Neutrophil (primary cell): ENCODE results near the gene ZMYM2.

Experiments
- H3K27ac ChIP-seq: fragments of 200-600 bp; sonication (generic); 2 replicates; pipeline ENCODE4 v1.5.1; 2016; ENCODE audit warnings: mild to moderate bottlenecking, moderate library complexity
- H3K27me3 ChIP-seq: fragments of 200-600 bp; sonication (generic); 2 replicates; pipeline ENCODE4 v1.6.0; 2016; ENCODE audit warnings: mild to moderate bottlenecking
- H3K36me3 ChIP-seq: fragments of 200-600 bp; sonication (generic); 2 replicates; pipeline ENCODE4 v1.5.1; 2017
- H3K4me1 ChIP-seq, 2 experiments: fragments of 200-600 bp in 1 of 2; sonication (generic) in 1 of 2; 1 replicate in 1 of 2; 2 replicates in 1 of 2; pipeline versions ENCODE4 v1.5.1 to v1.6.1; 2013 to 2016; ENCODE audit warnings: low read depth in 1 of 2, low read length in 1 of 2, mild to moderate bottlenecking in 1 of 2, moderate library complexity in 1 of 2; ENCODE audit not compliant: control insufficient read depth in 1 of 2, insufficient read depth in 1 of 2
- H3K4me3 ChIP-seq, 2 experiments: fragments of 200-600 bp in 1 of 2; sonication (generic) in 1 of 2; 1 replicate in 1 of 2; 2 replicates in 1 of 2; pipeline ENCODE4 v1.5.1; 2013 to 2016; ENCODE audit warnings: low read depth in 1 of 2, low read length in 1 of 2, mild to moderate bottlenecking in 1 of 2, moderate library complexity in 1 of 2
- H3K9me3 ChIP-seq: fragments of 200-600 bp; sonication (generic); 2 replicates; pipeline ENCODE4 v1.5.1; 2016
- TF ChIP-seq, protein P1 (sequence below): fragments of 200-600 bp; sonication (generic); IDR thresholded peaks from 2 replicates; pipeline ENCODE4 v1.5.1; 2016; ENCODE audit warnings: antibody characterized with exemption

ZMYM2 gene

DNA sequence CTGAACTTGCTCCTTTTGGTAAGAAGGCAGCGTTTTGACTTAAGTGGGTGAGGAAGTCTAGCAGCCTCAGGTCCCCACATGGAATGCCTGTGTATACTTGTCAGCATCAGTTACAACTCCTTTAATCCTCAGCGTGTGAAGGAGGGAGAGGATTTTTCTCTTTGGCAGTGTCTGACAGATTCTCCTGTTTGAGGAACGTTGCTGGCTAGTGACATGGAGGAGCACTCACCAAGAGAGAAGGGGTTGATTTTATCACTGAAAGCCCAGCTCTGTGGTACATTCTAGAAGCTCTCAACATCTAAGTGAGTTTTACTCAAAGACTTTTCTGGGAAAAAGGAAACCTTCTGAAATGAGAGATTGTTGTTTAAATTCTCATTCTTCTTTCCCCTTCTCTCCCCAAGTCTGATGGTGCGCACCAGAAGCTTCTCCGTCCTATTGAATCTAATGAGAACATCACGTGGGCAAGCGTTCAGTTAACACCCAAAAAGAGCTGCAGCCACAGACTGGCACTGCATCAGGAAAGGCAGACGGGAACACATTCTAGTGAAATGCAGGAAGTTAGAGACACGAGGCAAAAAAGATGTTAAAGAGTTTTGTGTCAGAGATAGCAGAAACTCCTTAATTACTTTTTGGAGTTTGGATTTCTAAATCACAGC lies 144.1 kb downstream of the ZMYM2 start:
- no peaks in the 10 kb centered on the region for H3K9me3 ChIP-seq
- H3K4me3 ChIP-seq = no peak overlapping the region
- H3K27ac ChIP-seq = no peak overlapping the region
- no peaks in the 10 kb centered on the region for H3K4me1 ChIP-seq
- no peaks in the 10 kb centered on the region for H3K36me3 ChIP-seq
- peaks cover 32% of the 10 kb centered on the region for H3K27me3 ChIP-seq
- TF ChIP-seq, protein P1, sequence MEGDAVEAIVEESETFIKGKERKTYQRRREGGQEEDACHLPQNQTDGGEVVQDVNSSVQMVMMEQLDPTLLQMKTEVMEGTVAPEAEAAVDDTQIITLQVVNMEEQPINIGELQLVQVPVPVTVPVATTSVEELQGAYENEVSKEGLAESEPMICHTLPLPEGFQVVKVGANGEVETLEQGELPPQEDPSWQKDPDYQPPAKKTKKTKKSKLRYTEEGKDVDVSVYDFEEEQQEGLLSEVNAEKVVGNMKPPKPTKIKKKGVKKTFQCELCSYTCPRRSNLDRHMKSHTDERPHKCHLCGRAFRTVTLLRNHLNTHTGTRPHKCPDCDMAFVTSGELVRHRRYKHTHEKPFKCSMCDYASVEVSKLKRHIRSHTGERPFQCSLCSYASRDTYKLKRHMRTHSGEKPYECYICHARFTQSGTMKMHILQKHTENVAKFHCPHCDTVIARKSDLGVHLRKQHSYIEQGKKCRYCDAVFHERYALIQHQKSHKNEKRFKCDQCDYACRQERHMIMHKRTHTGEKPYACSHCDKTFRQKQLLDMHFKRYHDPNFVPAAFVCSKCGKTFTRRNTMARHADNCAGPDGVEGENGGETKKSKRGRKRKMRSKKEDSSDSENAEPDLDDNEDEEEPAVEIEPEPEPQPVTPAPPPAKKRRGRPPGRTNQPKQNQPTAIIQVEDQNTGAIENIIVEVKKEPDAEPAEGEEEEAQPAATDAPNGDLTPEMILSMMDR = no peak

DNA sequence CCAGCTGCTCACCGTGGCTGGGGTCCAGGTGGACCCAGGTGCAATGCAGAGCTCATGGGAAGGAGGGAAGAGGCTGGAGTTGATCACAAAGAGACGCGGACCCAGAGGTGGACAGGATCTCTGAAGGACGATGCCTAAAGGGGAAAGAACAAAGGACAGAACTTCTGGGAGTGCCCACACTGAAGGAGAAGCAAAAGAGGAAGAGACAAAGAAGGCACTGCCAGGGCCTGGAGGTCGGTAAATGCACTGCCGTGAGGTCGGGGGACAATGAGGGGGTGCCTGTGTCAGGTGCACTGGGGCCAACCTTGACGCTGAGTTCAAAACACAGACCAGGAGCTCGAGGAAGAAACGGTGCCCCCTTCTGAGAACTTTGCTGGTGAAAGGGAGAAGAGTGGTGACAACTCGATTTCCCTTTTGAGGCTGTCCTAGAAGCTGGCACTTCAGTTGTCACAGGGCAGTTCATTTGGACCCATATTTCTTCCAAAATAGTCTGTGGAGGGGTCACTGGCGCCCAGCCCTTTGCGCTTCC lies 146.7 kb downstream of the ZMYM2 start:
- Histone ChIP-seq H3K4me1 (no peaks in the 10 kb centered on the region), H3K9me3 (no peaks in the 10 kb centered on the region), H3K36me3 (no peaks in the 10 kb centered on the region), H3K27ac (no peak overlapping the region), H3K4me3 (no peak overlapping the region), H3K27me3 (peaks cover 19% of the 10 kb centered on the region)
- TF ChIP-seq, protein P1 = no peak

DNA sequence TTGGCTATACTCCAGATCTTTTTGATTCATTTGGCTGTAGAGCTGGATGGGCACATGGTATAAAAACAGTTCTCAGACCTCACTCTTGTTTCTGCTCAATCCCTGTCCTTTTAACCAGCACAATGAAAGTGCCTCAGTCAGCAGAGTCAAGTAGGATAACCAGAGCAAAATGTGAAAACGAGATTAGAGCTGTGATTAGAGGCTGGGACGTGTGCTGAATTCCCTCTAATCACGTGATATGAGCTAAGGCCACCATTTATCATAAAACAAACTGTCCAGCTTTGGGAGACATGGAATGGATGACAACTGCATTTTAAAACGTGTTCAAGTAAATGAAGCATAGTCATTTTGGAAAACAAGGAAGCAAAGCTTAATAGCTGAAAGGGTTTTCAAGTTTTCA lies 148.2 kb downstream of the ZMYM2 start:
- Histone ChIP-seq H3K9me3 (no peaks in the 10 kb centered on the region), H3K4me1 (no peaks in the 10 kb centered on the region)
- TF ChIP-seq, protein P1 = no peak

DNA sequence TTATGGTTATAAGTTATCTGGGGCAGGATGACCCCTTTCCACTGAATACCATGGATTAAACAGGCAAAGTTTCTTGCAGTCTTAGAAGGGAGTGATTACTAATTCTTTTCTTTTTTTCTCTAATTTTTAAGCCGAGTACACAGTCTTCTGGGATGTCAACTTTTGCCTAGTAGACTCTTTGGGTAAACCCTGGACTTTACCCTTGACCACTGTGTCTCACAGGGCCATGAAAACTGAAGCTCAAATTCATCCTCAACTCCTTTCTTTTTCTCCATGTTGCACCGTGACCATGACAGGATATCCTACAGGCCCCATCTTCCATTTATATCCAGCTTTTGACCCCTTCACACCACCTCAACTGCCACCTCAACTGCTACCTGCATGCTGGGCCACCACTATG lies 150.5 kb downstream of the ZMYM2 start:
- Histone ChIP-seq H3K4me1 (no peaks in the 10 kb centered on the region), H3K27me3 (no peaks in the 10 kb centered on the region), H3K36me3 (no peaks in the 10 kb centered on the region), H3K27ac (no peak overlapping the region), H3K4me3 (no peak overlapping the region), H3K9me3 (no peaks in the 10 kb centered on the region)
- TF ChIP-seq, protein P1 = no peak

More for the DNA sequence above, 148.2 kb downstream of the ZMYM2 start:
- Histone ChIP-seq H3K4me3 (no peak overlapping the region), H3K36me3 (no peaks in the 10 kb centered on the region), H3K27ac (no peak overlapping the region), H3K27me3 (peaks cover 17% of the 10 kb centered on the region)

DNA sequence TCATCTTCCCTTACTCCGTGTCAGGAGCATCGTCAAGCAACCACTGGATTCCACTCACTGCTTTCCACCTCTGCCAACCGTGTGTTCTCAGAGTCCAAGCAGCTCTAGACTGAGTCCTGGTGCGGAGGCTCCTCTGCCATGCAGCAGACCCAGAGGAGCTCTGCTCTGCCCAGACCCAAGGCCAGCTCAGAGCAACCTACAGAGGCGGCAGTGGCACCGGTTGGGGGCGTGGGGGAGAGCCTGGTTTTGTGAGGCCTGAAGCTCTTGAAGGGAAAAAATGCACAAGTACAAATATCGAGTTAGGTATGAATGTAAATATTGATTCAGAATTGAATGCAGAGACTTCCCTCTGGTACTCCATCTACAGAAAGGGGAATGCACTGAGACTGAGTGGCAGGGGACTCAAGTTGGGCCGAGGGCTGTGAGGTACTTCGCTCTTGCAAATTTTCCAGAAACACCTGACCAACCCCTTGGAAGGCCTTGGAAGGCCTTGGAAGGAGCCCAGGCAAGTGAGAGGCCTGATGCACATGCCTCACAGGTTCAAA lies 155.6 kb downstream of the ZMYM2 start:
- H3K27ac ChIP-seq = no peak overlapping the region
- H3K4me1 ChIP-seq = peaks cover 7 to 11% of the 10 kb centered on the region in 2 experiments
- no peaks in the 10 kb centered on the region for H3K36me3 ChIP-seq
- peaks cover 16% of the 10 kb centered on the region for H3K27me3 ChIP-seq
- TF ChIP-seq, protein P1 = no peak
- H3K4me3 ChIP-seq = no peak overlapping the region
- H3K9me3 ChIP-seq = no peaks in the 10 kb centered on the region
